ENCODE data around the gene FAM222B.

FAM222B gene

GRCh38 chr17:28710861-28711722 is 131.5 kb downstream of the FAM222B start:
- DNase-seq = peak; percentile 70

- DNase-seq = no peak
Observed at GRCh38 chr17:28707339-28707720, 135.3 kb downstream of the FAM222B start.

- no peak for DNase-seq
Observed at GRCh38 chr17:28706471-28707338, 135.9 kb downstream of the FAM222B start.
